Sigmoid colon (tissue), 4 donors: ENCODE results near the gene LARP4B.

Experiments used
- CTCF ChIP-seq, 4 experiments: fragments of 450-650 bp in 3 of 4; fragments of 200-600 bp in 1 of 4; IDR thresholded peaks; one replicate each; pipeline ENCODE4 v1.5.1; 2016 to 2019; ENCODE audit warnings: antibody characterized with exemption in 4 of 4, mild to moderate bottlenecking in 3 of 4, moderate library complexity in 2 of 4
- EP300 ChIP-seq, 4 donors: sonication (generic); formaldehyde crosslinking; IDR thresholded peaks; one replicate each; pipeline ENCODE4 v1.6.1; 2017; ENCODE audit warnings: antibody characterized with exemption in 4 of 4
- POLR2A ChIP-seq, 2 donors: fragments of 450-650 bp; IDR thresholded peaks; one replicate each; pipeline ENCODE4 v1.6.1; 2016; ENCODE audit warnings: antibody characterized with exemption in 2 of 2, mild to moderate bottlenecking in 2 of 2, moderate library complexity in 2 of 2
- POLR2AphosphoS5 ChIP-seq, 4 donors: sonication (generic); formaldehyde crosslinking; IDR thresholded peaks; one replicate each; pipeline ENCODE4 v1.6.1; 2017; ENCODE audit warnings: antibody characterized with exemption in 4 of 4

- TF ChIP-seq POLR2A (IDR thresholded peaks at IDR 0.05) (no peak), CTCF (IDR thresholded peaks at IDR 0.05) (no peak), EP300 (IDR thresholded peaks at IDR 0.05) (no peak), POLR2AphosphoS5 (IDR thresholded peaks at IDR 0.05) (no peak)
These were observed 31.7 kb upstream of the LARP4B start for GRCh38 chr10:963186-963585.
